ENCODE results near the gene STOX2.

STOX2 gene

GRCh38 chr4:183870997-183871396 lies 34.1 kb upstream of the STOX2 start:
- no peak overlapping the region for H3K27ac ChIP-seq (ENCODE audit: low read depth, low read length)

GRCh38 chr4:183871581-183871980 lies 33.5 kb upstream of the STOX2 start:
- Histone ChIP-seq H3K36me3 (ENCODE audit: control insufficient read depth, insufficient read depth, low read length) (no peaks in the 10 kb centered on the region), H3K4me3 (ENCODE audit: low read depth, low read length) (no peak overlapping the region), H3K27ac (ENCODE audit: low read depth, low read length) (no peak overlapping the region), H3K9ac (ENCODE audit: low read length) (no peak overlapping the region), H3K27me3 (ENCODE audit: control insufficient read depth, insufficient read depth, low read length) (no peaks in the 10 kb centered on the region), H3K9me3 (ENCODE audit: control insufficient read depth, insufficient read depth, low read depth, low read length) (no peaks in the 10 kb centered on the region), H3K4me1 (ENCODE audit: control insufficient read depth, insufficient read depth, low read length) (no peaks in the 10 kb centered on the region)

More at GRCh38 chr4:183870997-183871396, 34.1 kb upstream of the STOX2 start:
- no peak overlapping the region for H3K4me3 ChIP-seq (ENCODE audit: low read depth, low read length)
- H3K36me3 ChIP-seq (ENCODE audit: control insufficient read depth, insufficient read depth, low read length) = no peaks in the 10 kb centered on the region
- H3K9ac ChIP-seq (ENCODE audit: low read length) = no peak overlapping the region
- H3K27me3 ChIP-seq (ENCODE audit: control insufficient read depth, insufficient read depth, low read length) = no peaks in the 10 kb centered on the region
- H3K9me3 ChIP-seq (ENCODE audit: control insufficient read depth, insufficient read depth, low read depth, low read length) = no peaks in the 10 kb centered on the region
- H3K4me1 ChIP-seq (ENCODE audit: control insufficient read depth, insufficient read depth, low read length) = no peaks in the 10 kb centered on the region

GRCh38 chr4:183872531-183872930 lies 32.6 kb upstream of the STOX2 start:
- Histone ChIP-seq H3K27me3 (ENCODE audit: control insufficient read depth, insufficient read depth, low read length) (no peaks in the 10 kb centered on the region), H3K4me3 (ENCODE audit: low read depth, low read length) (no peak overlapping the region), H3K9ac (ENCODE audit: low read length) (no peak overlapping the region), H3K27ac (ENCODE audit: low read depth, low read length) (no peak overlapping the region), H3K36me3 (ENCODE audit: control insufficient read depth, insufficient read depth, low read length) (no peaks in the 10 kb centered on the region), H3K4me1 (ENCODE audit: control insufficient read depth, insufficient read depth, low read length) (no peaks in the 10 kb centered on the region), H3K9me3 (ENCODE audit: control insufficient read depth, insufficient read depth, low read depth, low read length) (no peaks in the 10 kb centered on the region)

- Histone ChIP-seq H3K9me3 (ENCODE audit: control insufficient read depth, insufficient read depth, low read depth, low read length) (no peaks in the 10 kb centered on the region), H3K36me3 (ENCODE audit: control insufficient read depth, insufficient read depth, low read length) (no peaks in the 10 kb centered on the region), H3K4me1 (ENCODE audit: control insufficient read depth, insufficient read depth, low read length) (no peaks in the 10 kb centered on the region), H3K9ac (ENCODE audit: low read length) (no peak overlapping the region), H3K27ac (ENCODE audit: low read depth, low read length) (no peak overlapping the region), H3K4me3 (ENCODE audit: low read depth, low read length) (no peak overlapping the region), H3K27me3 (ENCODE audit: control insufficient read depth, insufficient read depth, low read length) (no peaks in the 10 kb centered on the region)
Measured at GRCh38 chr4:183873409-183874185, 31.5 kb upstream of the STOX2 start.

- Histone ChIP-seq H3K36me3 (ENCODE audit: control insufficient read depth, insufficient read depth, low read length) (no peaks in the 10 kb centered on the region), H3K4me3 (ENCODE audit: low read depth, low read length) (no peak overlapping the region), H3K9me3 (ENCODE audit: control insufficient read depth, insufficient read depth, low read depth, low read length) (no peaks in the 10 kb centered on the region), H3K9ac (ENCODE audit: low read length) (no peak overlapping the region), H3K27ac (ENCODE audit: low read depth, low read length) (no peak overlapping the region), H3K4me1 (ENCODE audit: control insufficient read depth, insufficient read depth, low read length) (peaks cover 8% of the 10 kb centered on the region; the same call in 1 of the 2 replicates), H3K27me3 (ENCODE audit: control insufficient read depth, insufficient read depth, low read length) (no peaks in the 10 kb centered on the region)
Measured at GRCh38 chr4:183875251-183875825, 29.8 kb upstream of the STOX2 start.

- no peaks in the 10 kb centered on the region for H3K36me3 ChIP-seq (ENCODE audit: control insufficient read depth, insufficient read depth, low read length)
- no peaks in the 10 kb centered on the region for H3K9me3 ChIP-seq (ENCODE audit: control insufficient read depth, insufficient read depth, low read depth, low read length)
- no peak overlapping the region for H3K9ac ChIP-seq (ENCODE audit: low read length)
- peaks cover 8% of the 10 kb centered on the region; the same call in 1 of the 2 replicates for H3K4me1 ChIP-seq (ENCODE audit: control insufficient read depth, insufficient read depth, low read length)
- no peak overlapping the region for H3K4me3 ChIP-seq (ENCODE audit: low read depth, low read length)
- H3K27ac ChIP-seq (ENCODE audit: low read depth, low read length) = no peak overlapping the region
- no peaks in the 10 kb centered on the region for H3K27me3 ChIP-seq (ENCODE audit: control insufficient read depth, insufficient read depth, low read length)
Measured at GRCh38 chr4:183876268-183876934, 28.7 kb upstream of the STOX2 start.

GRCh38 chr4:183878251-183878970 lies 26.7 kb upstream of the STOX2 start:
- H3K27me3 ChIP-seq (ENCODE audit: control insufficient read depth, insufficient read depth, low read length) = no peaks in the 10 kb centered on the region
- H3K9me3 ChIP-seq (ENCODE audit: control insufficient read depth, insufficient read depth, low read depth, low read length) = no peaks in the 10 kb centered on the region
- H3K36me3 ChIP-seq (ENCODE audit: control insufficient read depth, insufficient read depth, low read length) = no peaks in the 10 kb centered on the region
- H3K4me3 ChIP-seq (ENCODE audit: low read depth, low read length) = no peak overlapping the region
- H3K27ac ChIP-seq (ENCODE audit: low read depth, low read length) = no peak overlapping the region
- H3K9ac ChIP-seq (ENCODE audit: low read length) = no peak overlapping the region
- peaks cover 8% of the 10 kb centered on the region; the same call in 1 of the 2 replicates for H3K4me1 ChIP-seq (ENCODE audit: control insufficient read depth, insufficient read depth, low read length)

- Histone ChIP-seq H3K4me1 (ENCODE audit: control insufficient read depth, insufficient read depth, low read length) (peaks cover 6% of the 10 kb centered on the region; the same call in 1 of the 2 replicates), H3K9ac (ENCODE audit: low read length) (no peak overlapping the region), H3K4me3 (ENCODE audit: low read depth, low read length) (no peak overlapping the region), H3K36me3 (ENCODE audit: control insufficient read depth, insufficient read depth, low read length) (no peaks in the 10 kb centered on the region), H3K27me3 (ENCODE audit: control insufficient read depth, insufficient read depth, low read length) (no peaks in the 10 kb centered on the region), H3K27ac (ENCODE audit: low read depth, low read length) (no peak overlapping the region), H3K9me3 (ENCODE audit: control insufficient read depth, insufficient read depth, low read depth, low read length) (no peaks in the 10 kb centered on the region)
Measured at GRCh38 chr4:183885205-183885720, 19.8 kb upstream of the STOX2 start.

- H3K27me3 ChIP-seq (ENCODE audit: control insufficient read depth, insufficient read depth, low read length) = no peaks in the 10 kb centered on the region
- H3K9ac ChIP-seq (ENCODE audit: low read length) = no peak overlapping the region
- H3K9me3 ChIP-seq (ENCODE audit: control insufficient read depth, insufficient read depth, low read depth, low read length) = no peaks in the 10 kb centered on the region
- H3K27ac ChIP-seq (ENCODE audit: low read depth, low read length) = no peak overlapping the region
- H3K4me3 ChIP-seq (ENCODE audit: low read depth, low read length) = no peak overlapping the region
- H3K4me1 ChIP-seq (ENCODE audit: control insufficient read depth, insufficient read depth, low read length) = peaks cover 6% of the 10 kb centered on the region; the same call in 1 of the 2 replicates
- H3K36me3 ChIP-seq (ENCODE audit: control insufficient read depth, insufficient read depth, low read length) = no peaks in the 10 kb centered on the region
Measured at GRCh38 chr4:183887351-183887750, 17.8 kb upstream of the STOX2 start.

GRCh38 chr4:183888564-183888963 lies 16.5 kb upstream of the STOX2 start:
- Histone ChIP-seq H3K9ac (ENCODE audit: low read length) (no peak overlapping the region), H3K9me3 (ENCODE audit: control insufficient read depth, insufficient read depth, low read depth, low read length) (no peaks in the 10 kb centered on the region), H3K4me3 (ENCODE audit: low read depth, low read length) (no peak overlapping the region), H3K36me3 (ENCODE audit: control insufficient read depth, insufficient read depth, low read length) (no peaks in the 10 kb centered on the region), H3K27ac (ENCODE audit: low read depth, low read length) (no peak overlapping the region), H3K27me3 (ENCODE audit: control insufficient read depth, insufficient read depth, low read length) (no peaks in the 10 kb centered on the region), H3K4me1 (ENCODE audit: control insufficient read depth, insufficient read depth, low read length) (peaks cover 6% of the 10 kb centered on the region; the same call in 1 of the 2 replicates)

All from HUES6 (cell line).